Common myeloid progenitor, CD34-positive (primary cell): ENCODE results near the gene POGZ.
"Not testable (repeated sequence)": the region's sequence is repeated elsewhere in the genome, so short reads cannot be mapped to it uniquely, and the experiment has no call there.

ENCODE experiments used
- CTCF ChIA-PET: fragments of 350-600 bp; sonication (Branson Sonifier 250); formaldehyde crosslinking; loops from one replicate; lab custom pipeline; 2021; ENCODE audit warnings: antibody characterized with exemption; lab: Charles Lee
- POLR2A ChIA-PET: fragments of 350-600 bp; sonication (Branson Sonifier 250); formaldehyde crosslinking; loops from one replicate; lab custom pipeline; 2021; ENCODE audit warnings: antibody characterized with exemption; lab: Charles Lee
- DNase-seq, 3 donors: peaks; one replicate each; pipeline versions ENCODE4 v3.0.0 to v3.0.0-alpha.2; 2013
- H3K27ac ChIP-seq, 2 experiments: 1 replicate in 1 of 2; 2 replicates in 1 of 2; pipeline ENCODE4 v1.7.0; 2013; ENCODE audit warnings: inconsistent platforms in 2 of 2, low read length in 2 of 2, mild to moderate bottlenecking in 2 of 2, low read depth in 1 of 2, moderate library complexity in 1 of 2; ENCODE audit not compliant: severe bottlenecking in 2 of 2, insufficient read depth in 1 of 2, poor library complexity in 1 of 2
- H3K27me3 ChIP-seq, 5 experiments: replicated peaks in 2 of 5; 1 replicate in 3 of 5; 2 replicates in 2 of 5; pipeline versions ENCODE4 v1.6.1 to v1.7.0; 2013; ENCODE audit warnings: low read length in 4 of 5, mild to moderate bottlenecking in 2 of 5, moderate library complexity in 2 of 5, inconsistent platforms in 1 of 5; ENCODE audit not compliant: insufficient read depth in 5 of 5, control insufficient read depth in 4 of 5
- H3K36me3 ChIP-seq, 4 experiments: 1 replicate in 2 of 4; 2 replicates in 2 of 4; pipeline versions ENCODE4 v1.6.1 to v1.7.0; 2013; ENCODE audit warnings: low read length in 3 of 4, control low read depth in 1 of 4, mild to moderate bottlenecking in 1 of 4; ENCODE audit not compliant: control insufficient read depth in 4 of 4, insufficient read depth in 4 of 4
- H3K4me1 ChIP-seq, 4 experiments: 1 replicate in 3 of 4; 2 replicates in 1 of 4; pipeline versions ENCODE4 v1.6.1 to v1.7.1; 2013; ENCODE audit warnings: low read length in 3 of 4, mild to moderate bottlenecking in 3 of 4, control low read depth in 1 of 4, inconsistent platforms in 1 of 4, moderate library complexity in 1 of 4; ENCODE audit not compliant: control insufficient read depth in 4 of 4, insufficient read depth in 4 of 4; ENCODE audit errors: control extremely low read depth in 1 of 4
- H3K4me3 ChIP-seq, 7 experiments: 1 replicate in 4 of 7; 2 replicates in 3 of 7; pipeline versions ENCODE4 v1.5.1 to v1.7.0; 2013; ENCODE audit warnings: mild to moderate bottlenecking in 7 of 7, low read length in 6 of 7, moderate library complexity in 6 of 7, inconsistent platforms in 2 of 7, low read depth in 2 of 7, control low read depth in 1 of 7; ENCODE audit not compliant: insufficient read depth in 4 of 7, control insufficient read depth in 1 of 7; ENCODE audit errors: extremely low read depth in 1 of 7
- H3K9me3 ChIP-seq, 5 experiments: 1 replicate in 4 of 5; 2 replicates in 1 of 5; pipeline versions ENCODE4 v1.6.1 to v1.7.1; 2013; ENCODE audit warnings: low read length in 4 of 5, mild to moderate bottlenecking in 2 of 5, inconsistent platforms in 1 of 5, low read depth in 1 of 5, moderate library complexity in 1 of 5; ENCODE audit not compliant: control insufficient read depth in 4 of 5, insufficient read depth in 2 of 5; ENCODE audit errors: control extremely low read depth in 1 of 5
- WGBS: methylation state at CpG from one replicate; pipeline ENCODE4 v1.1.5; 2013; ENCODE audit not compliant: insufficient coverage; 5-methylcytosine and 5-hydroxymethylcytosine counted together

The POGZ gene

GRCh38 chr1:151401860-151402259, 57.4 kb downstream of the POGZ start:
- no peak overlapping the region for H3K4me3 ChIP-seq

GRCh38 chr1:151401125-151401788, 58.0 kb downstream of the POGZ start:
- no peaks in the 10 kb centered on the region for H3K9me3 ChIP-seq
- ChIA-PET CTCF (interaction anchor here (0.5 to 8.3 kb wide), 3 partner anchors 54 to 101 kb away, joined by 3 to 50 read pairs (median 3); partner anchors contain the start of gene RFX5), POLR2A (no interaction called here)
- H3K27me3 ChIP-seq, result no peaks in the 10 kb centered on the region
- H3K4me3 ChIP-seq, result no peak overlapping the region
- H3K36me3 ChIP-seq, result peaks cover 18 to 52% (median 40%) of the 10 kb centered on the region in 4 experiments
- no peak for DNase-seq
- H3K4me1 ChIP-seq, result peaks cover 0 to 14% (median 12%) of the 10 kb centered on the region in 4 experiments
- WGBS, result 97% methylated on average over 5 of the region's 13 CpGs
- H3K27ac ChIP-seq, result peak overlapping the region in 1 of 2 experiments; percentile 97

More at GRCh38 chr1:151401860-151402259, 57.4 kb downstream of the POGZ start:
- no peak for DNase-seq
- CTCF ChIA-PET, result interaction anchor here (1.0 kb wide), 1 partner anchor 107 kb away, joined by 3 read pairs; no protein-coding TSS in a partner anchor
- 100% methylated on average over 2 of the region's 2 CpGs for WGBS
- no peak overlapping the region for H3K27ac ChIP-seq
- H3K36me3 ChIP-seq, result peaks cover 22 to 58% (median 45%) of the 10 kb centered on the region in 4 experiments
- POLR2A ChIA-PET, result no interaction called here
- no peaks in the 10 kb centered on the region for H3K9me3 ChIP-seq
- H3K27me3 ChIP-seq, result no peaks in the 10 kb centered on the region
- H3K4me1 ChIP-seq, result peaks cover 0 to 14% (median 12%) of the 10 kb centered on the region in 4 experiments

- Histone ChIP-seq H3K36me3 (peaks cover 6 to 36% (median 23%) of the 10 kb centered on the region in 4 experiments), H3K4me3 (peak within 1 kb of the TSS; percentile 83 to 99 (median 94)), H3K9me3 (no peaks in the 10 kb centered on the region), H3K4me1 (peaks cover 0 to 14% (median 12%) of the 10 kb centered on the region in 4 experiments), H3K27me3 (no peaks in the 10 kb centered on the region), H3K27ac (peak within 1 kb of the TSS; percentile 93 to 97)
- POLR2A ChIA-PET, result interaction anchor here (0.5 to 1.6 kb wide), 6 partner anchors 28 to 268 kb away, joined by 3 to 6 read pairs (median 4); partner anchors contain the start of gene PI4KB
- DNase-seq, result peak; percentile 96 to 98 (median 97)
- CTCF ChIA-PET, result interaction anchor here (0.6 to 8.3 kb wide), 8 partner anchors 17 to 148 kb away, joined by 3 to 50 read pairs (median 4); no protein-coding TSS in a partner anchor
- 0% methylated on average over 52 of the region's 63 CpGs for WGBS
Measured at GRCh38 chr1:151399324-151400171, 59.7 kb downstream of the POGZ start, which contains the start of gene PSMB4. PSMB4 (plus strand) TSS chr1:151399573; CDS start chr1:151399588, 15 bp downstream.

GRCh38 chr1:151396265-151396664, 63.0 kb downstream of the POGZ start:
- POLR2A ChIA-PET, H3K27me3 ChIP-seq, H3K4me3 ChIP-seq, DNase-seq, H3K9me3 ChIP-seq, H3K36me3 ChIP-seq, H3K27ac ChIP-seq: not testable (repeated sequence)
- 100% methylated on average over 2 of the region's 5 CpGs for WGBS
- H3K4me1 ChIP-seq, result peaks cover 0 to 14% (median 12%) of the 10 kb centered on the region in 4 experiments
- CTCF ChIA-PET, result interaction anchor here (1.0 to 8.3 kb wide), 3 partner anchors 11 to 54 kb away, joined by 3 to 50 read pairs (median 4); no protein-coding TSS in a partner anchor

GRCh38 chr1:151393583-151393982, 65.7 kb downstream of the POGZ start:
- no peaks in the 10 kb centered on the region for H3K9me3 ChIP-seq
- ChIA-PET CTCF (interaction anchor here (8.3 kb wide), 1 partner anchor 51 kb away, joined by 50 read pairs; no protein-coding TSS in a partner anchor), POLR2A (no interaction called here)
- H3K27ac ChIP-seq, result no peak overlapping the region
- DNase-seq, result no peak
- no peaks in the 10 kb centered on the region for H3K36me3 ChIP-seq
- no peak overlapping the region for H3K4me3 ChIP-seq
- H3K27me3 ChIP-seq, result peaks cover 0 to 2% (median 0%) of the 10 kb centered on the region in 5 experiments
- no peaks in the 10 kb centered on the region for H3K4me1 ChIP-seq

- Histone ChIP-seq H3K4me3 (no peak overlapping the region), H3K9me3 (no peaks in the 10 kb centered on the region), H3K4me1 (no peaks in the 10 kb centered on the region), H3K27me3 (peaks cover 0 to 2% (median 0%) of the 10 kb centered on the region in 5 experiments), H3K36me3 (no peaks in the 10 kb centered on the region), H3K27ac (no peak overlapping the region)
- CTCF ChIA-PET, result no interaction called here
- DNase-seq, result no peak
- POLR2A ChIA-PET, result no interaction called here
- 91% methylated on average over 1 of the region's 3 CpGs for WGBS
Measured at GRCh38 chr1:151391079-151391563, 68.2 kb downstream of the POGZ start.
